ENCODE data around the gene MESD. TPM values are rescaled to one million over a fixed set of nuclear protein-coding genes. Genes with fewer than 3 reads are reported as not detected.

Gene MESD
- total RNA-seq, 2 experiments from 2014 or later: 27.0 to 27.4 TPM

DNA sequence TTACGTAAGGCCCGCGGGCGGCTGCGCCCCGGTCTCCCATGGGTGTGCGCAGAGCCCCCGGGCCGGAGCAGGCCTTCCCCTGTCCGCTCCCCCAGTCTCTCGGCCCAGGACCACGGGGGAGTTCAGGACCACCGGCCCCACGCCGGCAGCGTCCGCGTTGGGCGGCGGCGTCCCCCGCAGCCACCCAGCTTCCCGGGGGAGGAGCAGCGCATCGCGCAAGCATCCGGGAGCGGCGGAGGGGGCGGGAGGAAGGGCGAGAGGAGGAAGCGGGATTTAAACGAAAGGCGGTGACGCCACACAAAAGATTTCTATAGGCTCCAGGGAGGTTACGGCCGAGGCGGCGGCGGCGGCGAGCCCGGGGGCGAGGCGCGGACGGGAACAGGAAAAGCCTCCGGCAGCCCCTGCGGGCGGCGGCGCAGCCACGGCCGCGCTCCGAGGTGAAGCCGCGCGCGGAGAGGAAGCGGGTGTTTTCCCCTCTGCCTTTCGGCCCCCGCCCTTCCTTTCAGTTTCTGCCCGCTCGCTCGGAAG, 11.1 kb upstream of the MESD start, which contains the start of gene TLNRD1:
Gene TLNRD1 (plus strand): TSS at position 300 of the 528 bp plus-strand sequence. CDS start 1,349 bp downstream, outside the sequence.
- H3K27ac Mint-ChIP-seq: peak within 1 kb of the TSS; percentile 96
- H3K36me3 Mint-ChIP-seq (ENCODE audit: low read depth): peaks cover 30% of the 10 kb centered on the region
- ChIA-PET CTCF (interaction anchor here (0.9 to 3.3 kb wide), 5 partner anchors 9 to 273 kb away, joined by 3 to 21 read pairs (median 4); no protein-coding TSS in a partner anchor), POLR2A (interaction anchor here (0.6 to 4.3 kb wide), 7 partner anchors 11 to 293 kb away, joined by 3 to 49 read pairs (median 3); partner anchors contain the start of gene MESD)
- peak; percentile 92 for DNase-seq
- no peaks in the 10 kb centered on the region for H3K9me3 Mint-ChIP-seq (ENCODE audit: insufficient read depth)
- H3K27me3 Mint-ChIP-seq (ENCODE audit: low read depth): no peaks in the 10 kb centered on the region
- ATAC-seq: peak; percentile 66
- peaks cover 56% of the 10 kb centered on the region for H3K4me1 Mint-ChIP-seq (ENCODE audit: low read depth)
- peak within 1 kb of the TSS; percentile 90 for H3K4me3 Mint-ChIP-seq

DNA sequence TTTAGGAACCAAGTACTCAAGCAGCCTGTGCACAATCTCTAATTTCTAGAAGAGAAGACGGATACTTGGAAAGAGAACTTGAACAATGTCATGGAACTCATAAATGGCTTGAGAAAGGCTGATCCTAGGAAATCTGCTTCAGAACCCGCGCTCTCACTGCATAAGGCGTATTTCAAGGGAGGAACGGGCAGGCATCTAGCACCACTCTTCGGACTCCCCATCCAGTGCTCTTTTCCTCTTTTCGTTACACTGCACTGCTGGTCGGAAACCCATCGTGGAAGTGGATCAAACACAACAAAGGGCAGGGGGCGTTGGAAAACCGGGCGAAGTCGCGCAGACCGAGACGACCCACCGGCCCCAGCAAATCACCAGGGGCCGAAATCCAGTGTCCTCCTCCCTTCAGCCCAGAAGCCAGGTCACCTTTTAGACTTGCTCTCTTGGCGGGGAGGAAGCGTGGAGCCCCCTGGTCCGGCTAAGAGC, 10.6 kb upstream of the MESD start:
- H3K4me3 Mint-ChIP-seq: peak overlapping the region; percentile 90
- ChIA-PET CTCF (interaction anchor here (0.9 to 3.3 kb wide), 5 partner anchors 9 to 274 kb away, joined by 3 to 21 read pairs (median 4); no protein-coding TSS in a partner anchor), POLR2A (interaction anchor here (0.6 to 4.3 kb wide), 6 partner anchors 11 to 299 kb away, joined by 3 to 49 read pairs (median 3); partner anchors contain the start of gene MESD)
- ATAC-seq (peak; percentile 6), DNase-seq (peak; percentile 36)
- H3K9me3 Mint-ChIP-seq (ENCODE audit: insufficient read depth): no peaks in the 10 kb centered on the region
- H3K4me1 Mint-ChIP-seq (ENCODE audit: low read depth): peaks cover 53% of the 10 kb centered on the region
- peaks cover 25% of the 10 kb centered on the region for H3K36me3 Mint-ChIP-seq (ENCODE audit: low read depth)
- no peaks in the 10 kb centered on the region for H3K27me3 Mint-ChIP-seq (ENCODE audit: low read depth)
- peak overlapping the region; percentile 96 for H3K27ac Mint-ChIP-seq

DNA sequence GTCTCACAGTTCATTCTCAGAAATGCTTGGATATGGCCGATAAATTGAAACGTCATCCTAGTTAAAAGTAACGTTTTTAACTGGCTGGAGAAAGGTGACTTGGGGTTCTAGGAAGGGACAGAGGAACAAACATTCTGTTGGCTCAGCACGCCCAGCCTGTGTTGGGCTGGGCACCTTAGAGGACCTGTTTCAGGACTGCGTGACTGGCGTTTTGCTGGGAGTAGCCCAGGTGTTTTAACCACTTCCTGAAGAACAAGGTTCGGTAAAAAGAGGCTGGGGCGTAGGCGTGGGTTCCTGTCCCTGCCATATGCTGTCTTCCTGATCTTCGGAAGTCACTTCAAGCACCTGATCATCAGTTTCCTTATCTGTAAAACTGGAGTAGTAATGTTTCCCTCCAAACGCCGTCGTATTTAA, 10.0 kb upstream of the MESD start:
- POLR2A ChIA-PET: interaction anchor here (0.6 to 4.3 kb wide), 2 partner anchors 10 to 300 kb away, joined by 3 to 49 read pairs; partner anchors contain the start of gene MESD
- Mint-ChIP-seq H3K27me3 (ENCODE audit: low read depth) (no peaks in the 10 kb centered on the region), H3K27ac (peak overlapping the region; percentile 96), H3K4me3 (peak overlapping the region; percentile 90), H3K36me3 (ENCODE audit: low read depth) (peaks cover 22% of the 10 kb centered on the region), H3K4me1 (ENCODE audit: low read depth) (peaks cover 50% of the 10 kb centered on the region), H3K9me3 (ENCODE audit: insufficient read depth) (no peaks in the 10 kb centered on the region)
- DNase-seq: peak; percentile 73
- peak; percentile 31 for ATAC-seq
- CTCF ChIA-PET: interaction anchor here (0.9 to 3.3 kb wide), 3 partner anchors 40 to 274 kb away, joined by 3 to 21 read pairs (median 3); no protein-coding TSS in a partner anchor

DNA sequence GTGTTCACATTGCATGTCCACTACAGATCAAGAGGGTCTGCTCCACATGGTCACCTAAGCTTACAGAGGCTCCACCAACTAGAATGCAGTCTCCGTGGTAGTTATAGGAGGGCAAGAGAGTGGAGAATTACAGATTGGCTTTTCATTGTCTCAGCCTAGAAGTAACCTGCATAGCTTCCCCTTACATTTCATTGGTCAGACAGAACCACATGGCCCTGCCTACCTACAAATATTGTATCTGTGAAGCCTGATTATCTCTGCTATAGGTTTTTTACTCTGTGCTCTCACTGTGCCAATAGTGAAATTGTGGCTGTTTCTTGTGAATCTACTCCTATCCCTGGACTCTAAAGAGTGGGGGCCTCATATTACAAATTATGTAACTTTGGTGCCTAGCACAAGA, 8.6 kb upstream of the MESD start:
- Mint-ChIP-seq H3K27me3 (ENCODE audit: low read depth) (no peaks in the 10 kb centered on the region), H3K36me3 (ENCODE audit: low read depth) (peaks cover 9% of the 10 kb centered on the region), H3K27ac (peak overlapping the region; percentile 72), H3K9me3 (ENCODE audit: insufficient read depth) (no peaks in the 10 kb centered on the region), H3K4me1 (ENCODE audit: low read depth) (peaks cover 37% of the 10 kb centered on the region), H3K4me3 (no peak overlapping the region)
- ChIA-PET POLR2A (interaction anchor here (0.7 kb wide), 1 partner anchor 1749 kb away, joined by 3 read pairs; no protein-coding TSS in a partner anchor), CTCF (interaction anchor here (0.7 to 2.5 kb wide), 3 partner anchors 35 to 268 kb away, joined by 3 to 26 read pairs (median 5); no protein-coding TSS in a partner anchor)
- DNase-seq: no peak
- ATAC-seq: no peak

DNA sequence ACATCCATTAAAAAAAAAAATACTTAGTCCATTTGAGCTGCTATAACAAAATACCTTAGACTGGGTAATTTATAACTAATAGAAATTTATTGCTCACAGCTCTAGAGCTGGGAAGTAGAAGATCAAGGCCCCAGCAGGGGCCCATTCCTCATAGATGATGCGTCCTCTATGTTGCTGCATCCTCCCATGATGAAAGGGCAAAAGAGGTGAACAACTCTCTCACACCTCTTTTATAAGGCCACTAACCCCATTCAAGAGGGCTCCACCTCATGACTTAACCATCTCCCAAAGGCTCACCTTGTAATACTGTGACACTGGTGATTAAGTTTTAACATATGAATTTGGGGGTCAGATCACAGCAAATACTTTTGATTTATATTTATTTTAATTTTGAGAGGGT, 8.1 kb upstream of the MESD start:
- Mint-ChIP-seq H3K4me1 (ENCODE audit: low read depth) (peaks cover 34% of the 10 kb centered on the region), H3K36me3 (ENCODE audit: low read depth) (peaks cover 5% of the 10 kb centered on the region), H3K9me3 (ENCODE audit: insufficient read depth) (no peaks in the 10 kb centered on the region), H3K27me3 (ENCODE audit: low read depth) (no peaks in the 10 kb centered on the region), H3K27ac (no peak overlapping the region), H3K4me3 (no peak overlapping the region)
- ChIA-PET POLR2A (interaction anchor here (0.7 kb wide), 1 partner anchor 1750 kb away, joined by 3 read pairs; no protein-coding TSS in a partner anchor), CTCF (interaction anchor here (1.3 to 2.5 kb wide), 2 partner anchors 112 to 268 kb away, joined by 5 to 26 read pairs; no protein-coding TSS in a partner anchor)
- ATAC-seq (no peak), DNase-seq (no peak)

DNA sequence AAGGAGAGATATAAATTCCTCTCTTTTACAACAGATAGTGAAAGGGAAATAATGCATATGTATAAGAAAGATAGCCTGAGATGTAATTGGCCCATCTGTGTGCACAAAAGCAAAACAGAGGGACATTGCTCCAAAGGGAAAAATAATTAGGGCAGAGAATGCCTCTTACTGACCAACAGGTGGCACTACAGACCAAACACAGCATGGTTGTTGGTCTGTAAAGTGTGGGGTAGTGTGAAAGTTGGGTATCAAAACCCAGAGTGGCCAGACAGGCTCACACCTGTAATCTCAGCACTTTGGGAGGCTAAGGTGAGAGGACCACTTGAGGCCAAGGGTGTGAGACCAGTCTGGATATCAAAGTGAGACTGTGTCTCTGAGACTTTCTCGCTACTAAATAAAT, 6.6 kb upstream of the MESD start:
- H3K27ac Mint-ChIP-seq: no peak overlapping the region
- peaks cover 48% of the 10 kb centered on the region for H3K4me1 Mint-ChIP-seq (ENCODE audit: low read depth)
- ATAC-seq (no peak), DNase-seq (no peak)
- H3K36me3 Mint-ChIP-seq (ENCODE audit: low read depth): peaks cover 5% of the 10 kb centered on the region
- no peak overlapping the region for H3K4me3 Mint-ChIP-seq
- no peaks in the 10 kb centered on the region for H3K27me3 Mint-ChIP-seq (ENCODE audit: low read depth)
- ChIA-PET CTCF (interaction anchor here (1.8 kb wide), 1 partner anchor 270 kb away, joined by 12 read pairs; no protein-coding TSS in a partner anchor), POLR2A (no interaction called here)
- no peaks in the 10 kb centered on the region for H3K9me3 Mint-ChIP-seq (ENCODE audit: insufficient read depth)

DNA sequence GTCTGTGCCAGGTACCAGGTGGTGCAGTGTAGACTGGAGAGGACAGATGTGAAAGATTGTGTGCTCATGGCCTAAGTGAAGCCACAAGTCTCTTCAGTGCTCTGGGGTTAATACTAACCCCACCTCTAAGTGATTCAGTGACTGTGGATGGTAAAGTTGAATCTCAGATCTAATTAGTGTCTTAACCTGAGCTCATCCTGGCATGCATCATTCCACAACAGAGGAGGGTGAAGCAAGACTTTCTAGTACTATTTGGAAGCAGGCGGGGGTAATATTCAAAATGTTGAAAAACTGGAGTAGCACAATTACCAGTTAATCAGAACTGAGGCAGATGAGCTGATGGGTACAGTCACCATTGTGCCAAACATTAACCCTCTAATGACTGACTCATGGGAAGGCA, 2.8 kb upstream of the MESD start:
- ChIA-PET POLR2A (no interaction called here), CTCF (interaction anchor here (4.4 kb wide), 1 partner anchor 274 kb away, joined by 44 read pairs; no protein-coding TSS in a partner anchor)
- Mint-ChIP-seq H3K4me1 (ENCODE audit: low read depth) (peaks cover 55% of the 10 kb centered on the region), H3K9me3 (ENCODE audit: insufficient read depth) (no peaks in the 10 kb centered on the region), H3K36me3 (ENCODE audit: low read depth) (peaks cover 20% of the 10 kb centered on the region), H3K4me3 (no peak overlapping the region), H3K27me3 (ENCODE audit: low read depth) (no peaks in the 10 kb centered on the region), H3K27ac (no peak overlapping the region)
- ATAC-seq (no peak), DNase-seq (no peak)

DNA sequence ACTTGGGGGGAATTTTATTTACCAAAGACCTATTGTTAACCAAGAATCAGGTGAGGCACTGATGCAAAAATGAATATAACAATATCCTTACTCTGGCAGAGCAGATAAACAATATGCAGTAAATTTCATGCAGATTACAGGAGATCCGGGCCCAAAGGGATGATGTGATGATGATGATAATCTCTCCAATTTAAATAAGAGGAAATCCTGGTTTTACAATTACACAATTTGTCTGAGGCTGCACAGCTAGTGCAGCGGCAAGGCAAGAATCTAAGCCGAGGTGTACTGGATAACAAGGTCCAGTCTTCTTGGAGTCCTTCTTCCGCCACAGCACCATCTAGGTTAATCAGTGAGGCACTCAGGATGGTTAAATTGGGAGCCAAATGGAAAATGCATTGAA, 2.4 kb upstream of the MESD start:
- DNase-seq (no peak), ATAC-seq (no peak)
- Mint-ChIP-seq H3K36me3 (ENCODE audit: low read depth) (peaks cover 20% of the 10 kb centered on the region), H3K4me3 (no peak overlapping the region), H3K27ac (no peak overlapping the region), H3K27me3 (ENCODE audit: low read depth) (no peaks in the 10 kb centered on the region), H3K4me1 (ENCODE audit: low read depth) (peaks cover 53% of the 10 kb centered on the region), H3K9me3 (ENCODE audit: insufficient read depth) (no peaks in the 10 kb centered on the region)
- ChIA-PET POLR2A (interaction anchor here (4.6 kb wide), 1 partner anchor 9 kb away, joined by 49 read pairs; the partner anchor contains the start of gene TLNRD1), CTCF (interaction anchor here (0.6 to 4.4 kb wide), 10 partner anchors 10 to 277 kb away, joined by 3 to 44 read pairs (median 4); no protein-coding TSS in a partner anchor)

DNA sequence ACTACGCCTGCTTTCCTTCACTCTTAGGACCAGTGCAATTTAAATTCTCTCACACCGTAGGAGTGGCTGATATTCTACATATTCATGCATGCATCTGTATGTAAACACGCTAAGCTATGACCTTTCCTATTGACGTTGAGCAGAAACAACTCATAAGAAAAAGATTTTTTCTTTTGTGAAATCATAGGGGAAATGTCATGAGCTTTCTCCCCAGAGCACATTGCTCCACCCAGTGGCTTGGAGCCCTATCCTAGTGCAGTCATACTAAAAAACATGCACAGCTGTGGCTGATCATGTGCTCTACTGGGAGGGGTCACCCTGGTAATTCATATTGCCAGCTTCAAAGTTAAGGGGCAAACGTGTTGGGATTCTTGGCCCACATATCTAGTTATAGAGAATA, 1.8 kb upstream of the MESD start:
- no peaks in the 10 kb centered on the region for H3K27me3 Mint-ChIP-seq (ENCODE audit: low read depth)
- ChIA-PET CTCF (interaction anchor here (0.6 to 4.4 kb wide), 12 partner anchors 9 to 277 kb away, joined by 3 to 44 read pairs (median 4); partner anchors contain the start of gene TLNRD1), POLR2A (interaction anchor here (4.6 kb wide), 1 partner anchor 10 kb away, joined by 49 read pairs; the partner anchor contains the start of gene TLNRD1)
- peak overlapping the region; percentile 39 for H3K27ac Mint-ChIP-seq
- peaks cover 25% of the 10 kb centered on the region for H3K36me3 Mint-ChIP-seq (ENCODE audit: low read depth)
- no peaks in the 10 kb centered on the region for H3K9me3 Mint-ChIP-seq (ENCODE audit: insufficient read depth)
- no peak overlapping the region for H3K4me3 Mint-ChIP-seq
- peaks cover 58% of the 10 kb centered on the region for H3K4me1 Mint-ChIP-seq (ENCODE audit: low read depth)
- no peak for ATAC-seq
- peak; percentile 60 for DNase-seq

DNA sequence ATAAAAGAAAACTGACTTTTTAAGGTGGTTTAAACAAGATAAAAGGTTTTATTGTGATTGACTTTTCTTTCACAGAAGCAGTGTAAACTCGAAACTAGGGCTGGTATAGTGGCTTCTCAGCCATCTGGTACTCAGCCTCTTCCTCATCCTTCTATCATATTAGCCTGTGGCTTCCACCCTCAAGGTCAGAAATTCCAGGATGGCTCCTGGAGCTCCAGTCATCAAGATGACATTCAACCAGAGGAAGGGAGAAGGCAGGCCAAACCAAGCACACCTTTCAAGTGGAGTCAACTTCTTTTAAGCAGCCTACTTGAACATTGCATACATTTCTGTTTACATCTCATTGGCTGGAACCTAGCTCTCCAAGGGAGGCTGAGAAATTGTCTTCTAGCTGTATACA, 1.3 kb upstream of the MESD start:
- H3K27ac Mint-ChIP-seq: peak overlapping the region; percentile 39
- H3K27me3 Mint-ChIP-seq (ENCODE audit: low read depth): no peaks in the 10 kb centered on the region
- DNase-seq: no peak
- peaks cover 57% of the 10 kb centered on the region for H3K4me1 Mint-ChIP-seq (ENCODE audit: low read depth)
- no peak for ATAC-seq
- H3K4me3 Mint-ChIP-seq: peak overlapping the region; percentile 12
- ChIA-PET POLR2A (interaction anchor here (0.6 to 4.6 kb wide), 3 partner anchors 10 to 331 kb away, joined by 3 to 49 read pairs (median 4); partner anchors contain the start of gene TLNRD1), CTCF (interaction anchor here (0.7 to 4.4 kb wide), 10 partner anchors 9 to 275 kb away, joined by 3 to 44 read pairs (median 4); partner anchors contain the start of gene TLNRD1)
- H3K9me3 Mint-ChIP-seq (ENCODE audit: insufficient read depth): no peaks in the 10 kb centered on the region
- H3K36me3 Mint-ChIP-seq (ENCODE audit: low read depth): peaks cover 28% of the 10 kb centered on the region

DNA sequence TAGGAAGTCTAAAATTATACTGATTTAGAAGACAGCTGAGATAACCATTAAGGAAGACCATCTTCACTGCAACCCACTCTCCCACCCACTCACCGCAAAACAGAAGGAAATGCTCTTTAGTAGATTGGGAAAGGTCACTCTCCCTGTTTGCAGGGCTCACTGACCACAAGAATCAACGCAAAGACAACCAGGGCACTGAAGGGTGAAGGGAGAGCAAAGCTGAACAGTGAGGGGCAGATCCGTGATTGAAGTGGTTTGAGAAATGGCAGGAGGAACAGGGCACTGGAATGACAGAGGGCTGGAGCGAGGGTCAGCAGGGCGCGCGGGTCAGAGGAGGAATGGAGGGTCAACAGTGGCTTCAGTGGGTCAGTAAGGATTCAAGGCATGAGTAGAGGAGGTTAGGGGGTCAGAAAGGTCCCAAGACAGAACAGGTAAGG, 520 bp downstream of the MESD start:
- Mint-ChIP-seq H3K27me3 (ENCODE audit: low read depth) (no peaks in the 10 kb centered on the region), H3K4me1 (ENCODE audit: low read depth) (peaks cover 68% of the 10 kb centered on the region), H3K27ac (peak overlapping the region; percentile 98), H3K9me3 (ENCODE audit: insufficient read depth) (no peaks in the 10 kb centered on the region), H3K4me3 (peak overlapping the region; percentile 97), H3K36me3 (ENCODE audit: low read depth) (peaks cover 34% of the 10 kb centered on the region)
- DNase-seq (no peak), ATAC-seq (no peak)
- POLR2A ChIA-PET: interaction anchor here (0.7 to 4.6 kb wide), 2 partner anchors 12 to 307 kb away, joined by 3 to 49 read pairs; partner anchors contain the start of gene TLNRD1
- CTCF ChIA-PET: interaction anchor here (2.2 to 4.6 kb wide), 2 partner anchors 19 to 278 kb away, joined by 7 to 30 read pairs; no protein-coding TSS in a partner anchor
